GM23248 (cell line): Measurements from ENCODE around the gene MAGI3. TPM values are rescaled to one million over a fixed set of nuclear protein-coding genes. Genes with fewer than 3 reads are reported as not detected.
"Not testable (repeated sequence)": the region's sequence is repeated elsewhere in the genome, so short reads cannot be mapped to it uniquely, and the experiment has no call there.

Source experiments
- DNase-seq: peaks from one replicate; pipeline ENCODE4 v3.0.0-alpha.2; 2015
- H2AFZ ChIP-seq: fragments of 200-600 bp; sonication (generic); 2 replicates; pipeline ENCODE4 v1.6.1; 2016; ENCODE audit warnings: antibody characterized with exemption
- H3F3A ChIP-seq: fragments of 200-600 bp; sonication (generic); 2 replicates; pipeline ENCODE4 v1.6.1; 2016; ENCODE audit warnings: mild to moderate bottlenecking, antibody characterized with exemption, mixed run types; ENCODE audit not compliant: insufficient read depth
- H3K27ac ChIP-seq: fragments of 200-600 bp; sonication (generic); 2 replicates; pipeline ENCODE4 v1.5.1; 2016; ENCODE audit warnings: mild to moderate bottlenecking
- H3K27me3 ChIP-seq: fragments of 200-600 bp; sonication (generic); replicated peaks from 2 replicates; pipeline ENCODE4 v1.6.1; 2016; ENCODE audit warnings: mild to moderate bottlenecking; ENCODE audit not compliant: insufficient read depth
- H3K36me3 ChIP-seq: fragments of 200-600 bp; sonication (generic); 2 replicates; pipeline ENCODE4 v1.6.1; 2016; ENCODE audit warnings: low read depth, mild to moderate bottlenecking
- H3K4me1 ChIP-seq: fragments of 200-600 bp; sonication (generic); 2 replicates; pipeline ENCODE4 v1.6.1; 2016; ENCODE audit warnings: mild to moderate bottlenecking; ENCODE audit not compliant: insufficient read depth
- H3K4me2 ChIP-seq: fragments of 200-600 bp; sonication (generic); one replicate; pipeline ENCODE4 v1.6.1; 2016; ENCODE audit warnings: mild to moderate bottlenecking; ENCODE audit not compliant: unreplicated experiment
- H3K4me3 ChIP-seq: fragments of 200-600 bp; sonication (generic); 2 replicates; pipeline ENCODE4 v1.5.1; 2016; ENCODE audit warnings: mild to moderate bottlenecking
- H3K79me2 ChIP-seq: fragments of 200-600 bp; sonication (generic); 2 replicates; pipeline ENCODE4 v1.6.1; 2016; ENCODE audit warnings: mild to moderate bottlenecking; ENCODE audit not compliant: insufficient read depth
- H3K9ac ChIP-seq: fragments of 200-600 bp; sonication (generic); 2 replicates; pipeline ENCODE4 v1.6.1; 2016; ENCODE audit warnings: mild to moderate bottlenecking
- H3K9me2 ChIP-seq: fragments of 200-600 bp; sonication (generic); 2 replicates; pipeline ENCODE4 v1.6.1; 2016; ENCODE audit warnings: mixed run types, mild to moderate bottlenecking, moderate library complexity; ENCODE audit not compliant: insufficient read depth
- H3K9me3 ChIP-seq: fragments of 200-600 bp; sonication (generic); one replicate; pipeline ENCODE4 v1.6.1; 2017; ENCODE audit warnings: low read depth
- H4K20me1 ChIP-seq: fragments of 200-600 bp; sonication (generic); 2 replicates; pipeline ENCODE4 v1.6.0; 2016; ENCODE audit not compliant: insufficient read depth
- EZH2 ChIP-seq: fragments of 200-600 bp; sonication (generic); IDR thresholded peaks from 2 replicates; pipeline ENCODE4 v1.6.1; 2018; ENCODE audit warnings: antibody characterized with exemption, mild to moderate bottlenecking; ENCODE audit not compliant: insufficient read depth, poor library complexity, severe bottlenecking
- EZH2phosphoT487 ChIP-seq: fragments of 200-600 bp; sonication (generic); IDR thresholded peaks from 2 replicates; pipeline ENCODE4 v1.6.1; 2018; ENCODE audit warnings: antibody characterized with exemption, moderate library complexity, mild to moderate bottlenecking, low read depth; ENCODE audit not compliant: insufficient read depth
- WGBS, 2 experiments: methylation state at CpG; one replicate each; pipeline ENCODE4 v1.1.6; 2015 to 2017; ENCODE audit warnings: low lambda C conversion rate in 2 of 2, low coverage in 1 of 2; ENCODE audit errors: missing lambda C conversion rate in 2 of 2; 5-methylcytosine and 5-hydroxymethylcytosine counted together
- in situ Hi-C: fragments of 300-500 bp; cut with MboI; formaldehyde crosslinking; loops from 2 replicates; pipeline ENCODE4 v1.15.0; 2020
- polyA plus RNA-seq: library from polyadenylated mRNA; unstranded; fragments of >200 nt; fragmentation: Nextera tagmentation; extraction: Ambion mirVana; gene quantifications from 2 replicates; pipeline ENCODE4 v1.2.1, GENCODE V29; 2016
- total RNA-seq: library from RNA; depleted of rRNA; stranded (reverse); fragments of >200 nt; shearing (Covaris generic); gene quantifications from 2 replicates; pipeline ENCODE4 v1.2.3, GENCODE V29; 2014

Gene MAGI3
- total and polyA plus RNA-seq, 2 experiments from 2014 or later: 1.9 to 7.2 TPM

DNA sequence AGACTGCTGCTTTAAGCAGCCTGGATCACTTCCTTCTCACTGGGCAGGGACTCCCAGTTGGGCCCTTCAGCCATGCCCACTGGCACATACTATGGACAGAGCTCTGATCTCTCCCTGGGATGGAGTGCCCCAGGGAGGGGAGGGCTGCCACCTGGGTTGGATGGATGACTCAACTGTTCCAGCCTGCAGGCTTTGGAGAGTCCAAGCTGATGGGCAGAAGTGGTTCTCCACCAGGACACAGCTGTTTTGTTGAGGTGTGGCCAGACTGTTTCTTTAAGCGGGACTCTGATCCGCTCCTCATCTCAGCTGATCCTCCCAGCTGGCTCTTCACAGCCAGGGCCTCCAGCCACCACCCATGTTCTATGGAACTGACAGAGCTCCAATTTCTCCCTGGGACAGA lies 166.9 kb downstream of the MAGI3 start:
- Histone ChIP-seq H3K27me3 (no peaks in the 10 kb centered on the region), H3K9ac (no peak overlapping the region), H3K27ac (no peak overlapping the region), H2AFZ (no peak overlapping the region), H3K36me3 (no peaks in the 10 kb centered on the region), H3K4me3 (no peak overlapping the region), H3K4me2 (no peak overlapping the region), H3K79me2 (no peaks in the 10 kb centered on the region), H4K20me1 (no peaks in the 10 kb centered on the region), H3F3A (0 out of 2 replicates have a peak, but pooled peaks cover under 1% of the 10 kb centered on the region), H3K4me1 (peaks cover 3% of the 10 kb centered on the region; the same call in 1 of the 2 replicates), H3K9me3 (no peaks in the 10 kb centered on the region), H3K9me2 (no peaks in the 10 kb centered on the region)
- DNase-seq: no peak
- 100% methylated on average over 2 of the region's 2 CpGs for WGBS, 2 experiments
- in situ Hi-C loops: no loop called here
- TF ChIP-seq EZH2phosphoT487: no peak
- TF ChIP-seq EZH2: no peak

GRCh38 chr1:113565621-113566020 lies 175.3 kb downstream of the MAGI3 start:
- H3K27me3 ChIP-seq: no peaks in the 10 kb centered on the region
- no peaks in the 10 kb centered on the region for H3K79me2 ChIP-seq
- no peak for DNase-seq
- no peak overlapping the region for H3K9ac ChIP-seq
- no peak overlapping the region for H2AFZ ChIP-seq
- no peaks in the 10 kb centered on the region for H4K20me1 ChIP-seq
- TF ChIP-seq EZH2: no peak
- H3K9me2 ChIP-seq: no peaks in the 10 kb centered on the region
- H3K4me3 ChIP-seq: no peak overlapping the region
- no peak overlapping the region for H3K27ac ChIP-seq
- in situ Hi-C loops: no loop called here
- H3F3A ChIP-seq: no peaks in the 10 kb centered on the region
- no peaks in the 10 kb centered on the region for H3K9me3 ChIP-seq
- H3K36me3 ChIP-seq: 0 out of 2 replicates have a peak, but pooled peaks cover 4% of the 10 kb centered on the region
- H3K4me2 ChIP-seq: no peak overlapping the region
- no peaks in the 10 kb centered on the region for H3K4me1 ChIP-seq

- Histone ChIP-seq H3K9ac (no peak overlapping the region), H3K27me3 (no peaks in the 10 kb centered on the region), H3K4me3 (no peak overlapping the region), H3K79me2 (peaks cover 3% of the 10 kb centered on the region; the same call in 1 of the 2 replicates), H2AFZ (no peak overlapping the region), H3K27ac (no peak overlapping the region), H3F3A (no peaks in the 10 kb centered on the region), H4K20me1 (no peaks in the 10 kb centered on the region), H3K36me3 (0 out of 2 replicates have a peak, but pooled peaks cover 4% of the 10 kb centered on the region), H3K4me1 (no peaks in the 10 kb centered on the region), H3K9me3 (no peaks in the 10 kb centered on the region), H3K4me2 (no peak overlapping the region), H3K9me2 (no peaks in the 10 kb centered on the region)
- DNase-seq: no peak
- TF ChIP-seq EZH2 (no peak), EZH2phosphoT487 (no peak)
- in situ Hi-C loops: no loop called here
Observed at GRCh38 chr1:113567427-113567826, 177.1 kb downstream of the MAGI3 start.

- H4K20me1 ChIP-seq, H3K79me2 ChIP-seq, H3K9ac ChIP-seq, H2AFZ ChIP-seq, H3K4me2 ChIP-seq, H3K9me3 ChIP-seq, H3K27me3 ChIP-seq, H3F3A ChIP-seq, H3K4me1 ChIP-seq, DNase-seq, in situ Hi-C loops, H3K36me3 ChIP-seq, H3K4me3 ChIP-seq, H3K27ac ChIP-seq, H3K9me2 ChIP-seq: not testable (repeated sequence)
- WGBS, 2 experiments: 97 to 98% methylated on average over 6 of the region's 6 CpGs
Observed at GRCh38 chr1:113575744-113576260, 185.5 kb downstream of the MAGI3 start.

DNA sequence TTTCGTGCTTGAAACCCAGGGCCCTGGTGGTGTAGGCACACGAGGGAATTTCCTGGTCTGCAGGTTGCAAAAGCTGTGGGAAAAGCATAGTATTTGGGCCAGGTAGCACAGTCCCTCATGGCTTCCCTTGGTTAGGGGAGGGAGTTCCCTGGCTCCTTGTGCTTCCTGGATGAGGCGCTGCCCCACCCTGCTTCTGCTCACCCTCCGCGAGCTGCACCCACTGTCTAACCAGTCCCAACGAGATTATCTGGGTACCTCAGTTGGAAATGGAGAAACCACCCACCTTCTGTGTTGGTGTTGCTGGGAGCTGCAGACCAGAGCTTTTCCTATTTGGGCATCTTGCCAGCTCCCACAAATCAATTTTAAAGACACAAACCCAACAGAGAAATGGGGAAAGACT lies 186.0 kb downstream of the MAGI3 start:
- Histone ChIP-seq H3K27me3 (no peaks in the 10 kb centered on the region), H2AFZ (no peak overlapping the region), H3K36me3 (no peaks in the 10 kb centered on the region), H3K4me3 (no peak overlapping the region), H3K79me2 (no peaks in the 10 kb centered on the region; the same call in none of the 2 replicates), H3K9me3 (no peaks in the 10 kb centered on the region), H3K27ac (no peak overlapping the region), H3K4me2 (no peak overlapping the region), H3K4me1 (no peaks in the 10 kb centered on the region), H3F3A (no peaks in the 10 kb centered on the region), H3K9ac (no peak overlapping the region), H3K9me2 (no peaks in the 10 kb centered on the region; the same call in 1 of the 2 replicates), H4K20me1 (no peaks in the 10 kb centered on the region; the same call in 1 of the 2 replicates)
- in situ Hi-C loops: no loop called here
- WGBS, 2 experiments: 83 to 87% methylated on average over 6 of the region's 6 CpGs
- no peak for DNase-seq
- no peak for TF ChIP-seq EZH2phosphoT487
- no peak for TF ChIP-seq EZH2
